ENCODE data around the gene BST1.

GRCh38 chr4:15672101-15672500 is 30.8 kb upstream of the BST1 start:
- TF ChIP-seq CTCF (IDR thresholded peaks at IDR 0.05): no peak
- no peak for TF ChIP-seq POLR2A (IDR thresholded peaks at IDR 0.05)

Data from lower leg skin (tissue), 3 donors.